Suppressor macrophage treated with lipopolysaccharide for 1 hour (primary cell): ENCODE data around the gene HLA-C.
"Not testable (repeated sequence)": the region's sequence is repeated elsewhere in the genome, so short reads cannot be mapped to it uniquely, and the experiment has no call there.

ENCODE experiments used
- DNase-seq, 3 donors: peaks; one replicate each; pipeline ENCODE4 v3.0.0-alpha.2; 2020 to 2022

HLA-C gene

DNA sequence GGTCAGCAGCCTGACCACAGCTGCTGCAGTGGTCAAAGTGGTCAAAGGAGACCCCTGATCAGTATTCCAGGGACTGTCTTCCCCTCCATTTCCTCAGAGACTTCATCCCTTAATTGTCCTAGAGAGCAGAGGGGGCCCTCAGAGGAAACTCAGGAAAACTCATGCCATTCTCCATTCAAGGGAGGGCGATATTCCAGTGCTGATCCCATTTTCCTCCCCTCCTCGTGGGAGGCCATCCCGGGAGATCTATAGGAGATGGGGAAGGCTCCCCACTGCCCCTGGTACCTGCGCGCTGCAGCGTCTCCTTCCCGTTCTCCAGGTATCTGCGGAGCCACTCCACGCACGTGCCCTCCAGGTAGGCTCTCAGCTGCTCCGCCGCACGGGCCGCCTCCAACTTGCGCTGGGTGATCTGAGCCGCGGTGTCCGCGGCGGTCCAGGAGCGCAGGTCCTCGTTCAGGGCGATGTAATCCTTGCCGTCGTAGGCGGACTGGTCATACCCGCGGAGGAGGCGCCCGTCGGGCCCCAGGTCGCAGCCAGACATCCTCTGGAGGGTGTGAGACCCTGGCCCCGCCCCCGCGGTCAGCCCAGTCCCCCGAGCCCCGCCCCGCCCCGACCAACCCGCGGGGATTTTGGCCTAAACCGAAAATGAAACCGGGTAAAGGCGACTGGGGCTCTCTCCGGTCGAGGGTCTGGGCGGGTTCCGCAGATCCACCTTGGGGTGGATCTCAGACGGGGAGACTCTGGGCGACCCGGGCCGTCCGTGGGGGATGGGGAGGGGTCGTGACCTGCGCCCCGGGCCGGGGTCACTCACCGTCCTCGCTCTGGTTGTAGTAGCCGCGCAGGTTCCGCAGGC, 878 bp downstream of the HLA-C start:
- DNase-seq = peak; percentile 68 to 87 (median 76)

DNA sequence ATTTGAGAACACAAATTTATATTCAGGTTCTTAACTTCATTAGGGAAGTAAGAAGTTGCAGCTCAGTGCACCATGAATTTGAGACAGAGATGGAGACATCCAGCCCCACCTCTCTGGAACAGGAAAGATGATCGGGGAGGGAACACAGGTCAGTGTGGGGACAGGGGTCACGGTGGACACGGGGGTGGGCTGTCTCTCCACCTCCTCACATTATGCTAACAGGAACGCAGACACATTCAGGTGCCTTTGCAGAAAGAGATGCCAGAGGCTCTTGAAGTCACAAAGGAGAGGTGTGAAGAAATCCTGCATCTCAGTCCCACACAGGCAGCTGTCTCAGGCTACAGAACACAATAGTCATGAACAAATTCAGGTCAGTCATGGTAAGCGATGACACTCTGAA, 3.1 kb downstream of the HLA-C start:
- DNase-seq = no peak

DNA sequence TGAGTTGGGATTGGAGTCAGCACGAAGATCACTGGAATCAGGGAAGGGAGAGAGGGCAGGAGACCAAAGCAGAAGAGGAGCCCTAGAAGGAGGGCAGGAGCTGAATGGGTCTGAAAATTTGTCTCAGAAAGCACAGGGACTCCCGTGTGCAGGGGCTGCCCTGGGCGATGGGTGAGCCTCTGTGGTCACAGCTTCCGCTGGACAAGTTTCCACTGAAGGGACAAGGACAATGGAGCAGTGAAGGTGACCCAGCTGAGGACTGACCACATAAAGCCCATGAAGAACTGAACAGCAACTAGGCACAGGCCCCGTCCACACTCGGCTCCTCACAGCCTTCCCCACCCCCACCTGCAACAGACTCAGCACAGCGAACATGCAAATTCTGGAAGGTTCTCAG, 3.5 kb downstream of the HLA-C start:
- no peak for DNase-seq

DNA sequence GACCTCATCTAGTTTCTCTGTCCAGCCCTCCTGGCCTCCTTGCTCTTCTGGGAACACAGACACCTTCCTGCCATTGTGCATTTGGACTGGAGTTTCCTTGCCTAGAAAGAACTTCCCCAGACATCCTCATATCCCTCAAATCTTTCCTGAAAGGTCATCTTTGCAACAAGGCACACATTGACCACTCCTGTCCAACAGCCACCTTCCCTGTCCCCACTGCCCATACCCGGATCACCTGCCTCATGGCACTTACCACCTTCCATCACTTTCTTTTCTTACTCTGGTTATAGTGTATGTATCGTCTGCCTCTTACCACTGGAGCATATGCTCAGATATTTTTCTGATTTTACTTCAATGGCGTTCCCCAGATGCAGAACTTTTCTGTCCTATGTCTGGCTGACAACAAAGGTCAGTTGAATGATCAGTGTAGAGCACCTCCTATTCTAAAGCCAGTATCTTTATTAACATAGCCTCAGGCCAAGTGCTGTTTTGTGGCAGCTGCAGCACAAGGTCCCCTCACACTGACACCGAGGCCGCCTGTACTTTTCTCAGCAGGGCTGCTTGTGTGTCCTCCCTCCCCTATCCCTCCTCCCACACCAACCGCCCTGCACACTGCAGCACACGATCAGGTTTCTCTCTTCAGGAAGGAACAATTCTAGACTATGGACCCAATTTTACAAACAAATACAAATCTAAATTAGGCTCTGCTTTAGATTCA, 4.1 kb downstream of the HLA-C start:
- no peak for DNase-seq

DNA sequence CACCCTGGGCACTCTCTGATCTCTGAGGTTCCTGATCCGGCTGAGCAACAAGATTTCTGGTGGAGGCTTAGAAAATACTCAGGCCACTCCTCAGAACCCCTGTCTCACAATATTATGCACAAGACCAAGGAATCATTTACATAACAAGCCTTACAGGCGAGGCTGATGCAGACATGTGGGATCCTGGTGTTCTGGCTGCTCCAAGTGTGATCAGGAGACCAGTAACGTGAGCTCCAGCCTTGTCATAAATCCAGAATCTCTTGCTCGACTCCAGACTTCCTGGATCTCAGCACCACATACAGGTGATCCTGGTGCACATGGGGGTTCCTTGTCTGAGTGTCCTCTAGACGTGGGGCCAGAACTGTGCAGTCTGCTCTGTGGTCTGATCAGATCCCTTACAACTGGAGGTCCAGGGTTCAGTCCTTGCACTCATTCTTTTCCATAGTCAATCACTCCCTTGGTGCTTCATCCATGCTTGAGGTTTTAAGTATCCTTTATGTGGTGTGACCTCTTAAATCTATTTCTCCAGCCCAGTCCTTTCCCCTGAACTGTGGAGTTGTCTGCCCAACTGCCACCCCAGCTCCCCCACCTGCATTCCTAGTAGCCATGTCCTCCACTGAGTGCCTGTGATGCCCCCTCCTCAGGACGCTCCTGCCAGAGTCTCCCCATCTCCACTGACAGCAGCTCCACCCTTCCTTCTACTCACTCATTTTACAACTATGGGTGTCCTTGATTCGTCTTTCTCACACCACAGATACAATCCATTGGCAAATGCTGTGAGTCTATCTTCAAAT, 5.1 kb downstream of the HLA-C start:
- DNase-seq = no peak

DNA sequence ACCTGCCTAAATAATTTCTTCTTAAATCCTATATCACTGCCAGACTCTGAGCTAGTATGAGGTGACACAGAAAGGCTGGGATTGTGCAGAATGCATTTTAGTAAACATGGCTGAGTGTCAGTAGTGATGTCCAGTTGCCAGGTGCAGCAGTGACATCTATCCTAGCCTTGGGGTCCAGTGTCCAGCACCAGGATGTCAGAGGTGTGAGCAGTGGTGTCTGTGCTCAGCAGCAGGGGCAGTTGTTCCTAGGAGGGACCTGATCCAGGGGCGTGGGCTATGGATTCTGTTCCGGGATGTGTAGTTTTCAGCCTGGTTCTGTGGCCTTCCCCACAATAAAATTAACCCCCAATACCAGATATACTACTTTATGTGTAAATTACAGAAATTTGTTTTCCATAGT, 6.0 kb downstream of the HLA-C start:
- DNase-seq = no peak

DNA sequence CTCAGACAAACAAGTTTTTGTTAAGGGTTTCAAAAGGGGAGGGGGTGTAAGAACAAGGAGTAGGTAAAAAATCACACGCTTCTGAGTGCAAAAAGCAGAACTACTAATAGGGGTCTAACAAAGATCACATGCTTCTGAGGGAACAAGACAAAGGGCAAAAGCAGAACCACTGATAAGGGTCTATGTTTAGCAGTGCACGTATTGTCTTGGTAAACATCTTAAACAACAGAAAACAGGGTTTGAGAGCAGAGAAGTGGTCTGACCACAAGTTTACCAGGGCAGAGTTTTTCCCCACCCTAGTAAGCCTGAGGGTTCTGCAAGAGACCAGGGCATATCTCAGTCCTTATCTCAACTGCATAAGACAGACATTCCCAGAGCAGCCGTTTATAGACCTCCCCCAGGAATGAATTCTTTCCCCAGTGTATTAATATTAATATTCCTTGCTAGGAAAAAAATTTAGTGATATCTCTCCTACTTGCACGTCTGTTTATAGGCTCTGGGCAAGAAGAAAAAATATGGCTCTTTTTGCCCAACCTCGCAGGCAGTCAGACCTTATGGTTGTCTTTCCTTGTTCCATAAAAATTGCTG, 8.5 kb downstream of the HLA-C start:
- not testable (repeated sequence) for DNase-seq

DNA sequence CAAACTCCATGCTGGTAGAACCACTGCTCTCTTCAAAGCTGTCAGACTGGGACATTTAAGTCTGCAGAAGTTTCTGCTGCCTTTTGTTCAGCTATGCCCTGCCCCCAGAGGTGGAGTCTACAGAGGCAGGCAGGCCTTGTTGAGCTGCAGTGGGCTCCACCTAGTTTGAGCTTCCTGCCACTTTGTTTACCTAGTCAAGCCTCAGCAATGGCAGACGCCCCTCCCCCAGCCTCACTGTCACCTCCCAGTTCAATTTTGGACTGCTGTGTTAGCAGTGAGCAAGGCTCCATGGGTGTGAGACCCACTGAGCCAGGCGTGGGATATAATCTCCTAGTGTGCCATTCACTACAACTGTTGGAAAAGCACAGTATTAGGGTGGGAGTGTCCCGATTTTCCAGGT, 11.9 kb downstream of the HLA-C start:
- DNase-seq = not testable (repeated sequence)

DNA sequence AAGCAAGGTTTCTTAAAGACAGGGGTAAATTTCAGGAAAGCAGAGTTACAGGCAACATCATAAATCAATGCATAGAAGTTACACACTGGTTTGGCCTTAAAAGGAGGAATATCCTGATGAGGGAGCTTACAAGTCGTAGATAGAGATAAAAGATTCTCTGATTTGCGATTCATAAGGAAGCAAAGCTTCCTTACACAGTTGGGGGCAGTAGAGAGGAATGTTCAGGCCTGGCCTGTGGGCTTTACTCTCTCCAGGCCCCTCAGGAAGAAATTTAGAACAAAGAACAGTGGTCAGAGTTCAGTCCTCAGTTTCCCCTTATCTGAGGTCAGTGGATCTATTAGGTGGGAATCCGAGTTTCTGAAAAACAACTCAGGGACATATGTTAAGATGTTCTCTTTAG, 19.3 kb downstream of the HLA-C start:
- DNase-seq = no peak

DNA sequence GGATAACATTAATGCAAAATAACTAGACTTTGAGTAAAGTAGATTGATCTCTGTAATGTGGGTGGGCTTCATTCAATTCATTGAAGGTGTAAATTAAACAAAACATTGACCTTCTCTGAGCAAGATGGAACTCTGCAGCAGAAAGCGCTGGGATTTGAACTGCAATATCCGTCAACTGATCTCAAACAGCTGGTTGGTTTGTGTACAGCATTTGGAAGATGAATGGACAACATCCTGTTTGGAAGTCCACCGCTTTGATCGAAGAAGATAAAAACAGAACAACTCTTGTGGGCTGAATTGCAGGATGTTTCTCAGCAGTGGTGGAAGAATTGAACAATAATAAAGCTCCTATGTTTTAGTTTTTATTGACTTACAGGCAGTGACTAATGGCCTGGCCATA, 20.6 kb downstream of the HLA-C start:
- no peak for DNase-seq

DNA sequence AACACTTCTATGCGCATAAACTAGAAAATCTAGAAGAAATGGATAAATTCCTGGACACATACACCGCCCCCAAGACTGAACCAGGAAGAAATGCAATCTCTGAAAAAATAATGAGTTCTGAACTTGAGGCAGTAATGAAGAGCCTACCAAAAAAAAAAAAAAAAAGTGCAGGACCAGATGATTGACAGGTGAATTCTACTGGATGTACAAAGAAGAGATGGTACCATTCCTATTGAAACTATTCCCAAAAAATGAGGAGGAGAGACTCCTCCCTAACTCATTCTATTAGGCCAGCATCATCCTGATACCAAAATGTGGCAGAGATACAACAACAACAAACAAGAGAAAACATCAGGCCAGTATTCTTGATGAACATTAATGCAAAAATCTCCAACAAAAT, 22.7 kb downstream of the HLA-C start:
- DNase-seq = no peak

DNA sequence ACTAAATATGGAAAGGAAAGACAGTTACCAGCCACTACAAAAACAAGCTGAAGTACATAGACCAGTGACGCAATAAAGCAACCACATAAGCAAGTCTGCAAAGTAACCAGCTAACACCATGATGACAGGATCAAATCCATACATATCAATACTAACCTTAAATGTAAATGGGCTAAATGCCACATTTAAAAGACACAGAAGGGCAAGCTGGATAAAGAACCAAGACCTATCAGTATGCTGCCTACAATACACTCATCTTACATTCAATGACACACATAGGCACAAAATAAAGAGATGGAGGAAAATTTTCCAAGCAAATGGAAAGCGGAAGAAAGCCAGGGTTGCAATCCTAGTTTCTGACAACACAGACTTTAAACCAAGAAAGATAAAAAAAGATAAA, 24.1 kb downstream of the HLA-C start:
- DNase-seq = no peak

DNA sequence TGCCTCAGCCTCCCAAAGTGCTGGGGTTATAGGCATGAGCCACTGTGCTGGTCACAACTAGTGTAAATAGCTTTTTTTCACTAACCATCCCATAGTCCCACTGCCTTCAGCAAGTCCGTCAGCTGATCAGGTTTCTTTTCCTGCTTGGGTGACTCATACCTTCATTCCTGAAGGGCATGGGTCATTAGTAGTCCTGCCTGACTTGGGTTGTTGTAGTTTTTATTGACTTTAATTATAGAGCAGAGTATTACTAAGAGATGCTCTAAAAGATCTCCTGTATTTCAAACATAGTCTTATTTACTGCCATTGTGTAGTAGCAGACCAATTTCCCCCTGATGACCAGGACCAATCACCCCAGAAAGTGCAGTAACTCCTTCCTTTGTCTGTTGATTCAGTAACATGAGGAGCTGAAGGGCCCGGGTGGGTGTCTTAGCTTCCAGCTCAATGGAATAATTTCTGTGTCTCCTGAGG, 25.8 kb downstream of the HLA-C start:
- DNase-seq = peak in 1 of 3 donors; percentile 36

DNA sequence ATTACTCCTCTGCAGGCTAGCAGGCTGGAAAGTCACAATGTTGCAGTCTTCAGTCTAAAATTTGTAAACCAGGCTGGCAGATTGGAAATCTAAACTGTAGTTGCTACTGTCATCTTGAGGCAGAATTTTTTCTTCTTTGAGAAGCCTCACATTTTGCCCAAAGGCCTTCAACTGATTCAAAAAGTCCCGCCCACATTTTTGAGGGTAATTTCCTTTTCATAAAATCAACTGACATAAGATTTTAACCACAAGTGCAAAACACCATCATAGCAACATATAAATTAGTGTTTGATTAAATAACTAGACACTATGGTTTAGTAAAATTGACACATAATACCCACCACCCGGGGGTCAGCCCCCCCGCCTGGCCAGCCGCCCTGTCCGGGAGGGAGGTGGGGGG, 28.4 kb downstream of the HLA-C start:
- no peak for DNase-seq

DNA sequence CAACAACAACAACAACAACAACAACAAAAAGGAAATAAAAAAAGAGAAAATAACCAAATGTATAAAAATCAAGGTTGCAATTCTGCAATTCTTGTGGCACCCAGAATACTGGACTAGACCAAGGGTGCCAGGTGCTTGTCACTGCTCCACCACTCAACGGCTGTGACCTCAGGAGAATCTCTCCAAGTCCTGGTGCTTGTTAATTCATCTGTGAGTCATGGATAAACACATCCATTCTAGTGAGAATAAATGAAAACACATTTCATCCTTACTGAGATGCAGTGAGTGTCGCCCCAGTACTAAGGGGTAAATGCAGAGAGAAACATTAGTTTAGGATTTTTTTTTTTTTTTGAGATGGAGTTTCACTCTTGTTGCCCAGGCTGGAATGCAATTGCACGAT, 32.0 kb downstream of the HLA-C start:
- no peak for DNase-seq

DNA sequence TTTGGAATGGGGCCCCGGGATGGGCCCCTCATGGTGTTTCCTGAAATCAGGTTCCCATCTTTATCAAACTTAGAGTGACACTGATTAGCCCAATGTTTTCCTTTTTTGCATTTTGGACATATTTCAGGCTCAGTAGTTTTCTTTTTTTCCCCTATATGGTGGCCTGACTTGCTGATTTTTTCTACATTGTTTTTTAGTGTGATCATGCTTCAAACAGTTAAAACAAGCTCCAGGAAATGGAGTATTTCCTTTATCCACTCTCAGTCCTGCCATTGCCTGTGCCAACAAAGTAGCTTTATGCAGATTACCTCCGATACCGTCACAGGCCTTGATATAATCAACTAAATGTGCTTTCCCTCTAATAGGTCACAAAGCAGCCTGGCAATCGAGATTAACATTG, 37.8 kb downstream of the HLA-C start:
- DNase-seq = not testable (repeated sequence)

DNA sequence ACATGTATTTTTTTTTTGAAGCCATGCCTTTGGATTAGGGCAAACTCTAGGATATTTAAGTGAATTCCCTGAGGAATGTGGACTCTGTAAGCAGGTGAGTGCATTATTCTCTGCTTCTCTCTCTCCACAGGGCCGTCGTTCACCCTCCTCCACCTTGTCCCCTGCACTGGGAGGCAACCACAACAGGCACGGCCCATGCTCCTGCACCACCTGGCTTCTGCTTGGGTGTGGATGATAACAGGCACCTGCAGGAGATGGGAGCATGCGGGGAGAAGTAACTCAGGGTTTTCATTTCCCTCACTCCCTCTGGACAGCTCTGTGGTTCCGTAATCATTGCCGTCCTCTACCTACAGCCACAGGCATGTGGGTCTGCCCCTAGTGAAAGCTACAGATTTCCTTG, 43.4 kb downstream of the HLA-C start:
- no peak for DNase-seq

DNA sequence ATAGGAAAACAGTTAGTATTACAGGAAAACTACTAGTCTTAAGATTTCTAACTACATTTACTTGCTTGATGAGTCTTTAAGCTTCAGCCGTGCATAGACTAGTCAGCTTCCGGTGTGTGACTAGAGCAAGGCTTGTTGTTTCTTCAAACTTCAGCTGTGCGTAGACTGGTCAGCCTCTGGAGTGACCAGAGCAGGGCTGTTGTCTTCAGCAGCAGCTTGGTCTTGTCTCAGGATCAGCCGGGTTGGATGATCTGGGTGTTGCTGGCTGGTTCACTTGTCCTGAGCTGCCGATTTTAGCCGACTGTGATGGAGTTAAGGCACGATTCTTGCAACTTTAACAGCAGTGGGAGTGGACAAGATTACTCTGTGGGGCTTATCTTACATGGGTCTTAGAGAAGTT, 44.7 kb downstream of the HLA-C start:
- no peak for DNase-seq

DNA sequence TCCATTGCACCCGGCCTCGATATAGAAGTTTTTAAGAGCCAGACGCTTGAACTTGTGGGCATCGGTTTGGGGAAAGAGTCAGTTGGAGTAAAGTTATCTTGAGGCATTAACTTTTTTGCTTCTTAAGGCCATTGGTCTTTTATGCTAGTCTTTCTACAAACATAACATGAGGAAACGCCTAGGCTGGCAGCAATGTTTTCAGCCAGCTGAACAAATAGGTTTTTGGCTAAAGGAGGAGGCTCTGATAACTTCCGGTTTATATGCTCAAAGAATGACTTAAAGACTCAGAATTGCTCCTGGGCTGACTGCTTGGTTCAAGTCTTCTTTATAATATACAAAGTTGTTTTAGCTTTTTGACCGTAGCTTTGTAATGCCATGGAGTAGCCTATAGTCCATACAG, 46.2 kb downstream of the HLA-C start:
- DNase-seq = no peak

DNA sequence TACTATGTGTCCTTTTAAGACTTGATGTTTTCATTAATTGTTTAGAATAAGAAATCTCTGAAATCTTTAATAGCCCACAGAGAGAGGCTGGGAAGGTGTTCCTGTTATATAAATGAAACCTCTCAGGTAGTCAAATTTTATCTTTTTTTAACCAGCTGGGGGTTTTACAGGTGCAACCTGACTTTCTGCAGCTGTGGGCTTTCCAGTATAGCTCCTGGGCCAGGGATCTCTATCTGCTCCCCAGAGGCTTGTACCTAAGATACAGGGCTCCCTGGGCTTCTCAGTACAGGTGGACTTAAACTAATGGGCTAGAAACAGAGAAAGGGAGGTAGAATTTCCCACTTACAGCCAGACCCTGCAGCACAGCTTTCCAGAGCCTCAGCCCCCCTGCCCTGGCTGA, 49.4 kb downstream of the HLA-C start:
- no peak for DNase-seq
